HFFc6 (cell line): ENCODE results near the gene NADK2. TPM values are rescaled to one million over a fixed set of nuclear protein-coding genes. Genes with fewer than 3 reads are reported as not detected.

ENCODE experiments used
- DNase-seq: peaks from one replicate; pipeline ENCODE4 v3.0.0-alpha.2; 2018
- H3K27ac Mint-ChIP-seq: 2 replicates; pipeline ENCODE4 v1.8.0; 2020; ENCODE audit warnings: mild to moderate bottlenecking, mixed read lengths
- H3K27me3 Mint-ChIP-seq: 2 replicates; pipeline ENCODE4 v1.8.0; 2021; ENCODE audit warnings: mild to moderate bottlenecking, moderate library complexity, mixed read lengths; ENCODE audit not compliant: insufficient read depth
- H3K36me3 Mint-ChIP-seq: 2 replicates; pipeline ENCODE4 v1.8.0; 2021; ENCODE audit warnings: low read depth, mixed read lengths
- H3K4me1 Mint-ChIP-seq: 2 replicates; pipeline ENCODE4 v1.8.0; 2020; ENCODE audit warnings: low read depth, mixed read lengths
- H3K4me3 Mint-ChIP-seq: 2 replicates; pipeline ENCODE4 v1.8.0; 2020; ENCODE audit warnings: mild to moderate bottlenecking, moderate library complexity, mixed read lengths
- H3K9me3 Mint-ChIP-seq: 2 replicates; pipeline ENCODE4 v1.8.0; 2020; ENCODE audit warnings: mild to moderate bottlenecking, mixed read lengths
- CTCF ChIP-seq: fragments of 200-600 bp; sonication (generic); IDR thresholded peaks from 2 replicates; pipeline ENCODE4 v1.5.0; 2021; ENCODE audit warnings: antibody characterized with exemption, mild to moderate bottlenecking
- total RNA-seq, 6 experiments: library from RNA; stranded (reverse); fragmentation: NEBNext Ultra II Directional; extraction: Animal tissue kit (Norgen Biotek cat#: 25700); gene quantifications; 2 replicates in 1 of 6; 3 replicates in 5 of 6; pipeline ENCODE4 v1.2.3, GENCODE V29; 2021

The NADK2 gene
- total RNA-seq, 6 experiments from 2014 or later = 14.6 to 20.1 (median 15.3) TPM

GRCh38 chr5:36244076-36244475 is 2.4 kb upstream of the NADK2 start:
- peak overlapping the region; percentile 17; the same call in 1 of the 2 replicates for H3K27ac Mint-ChIP-seq
- no peaks in the 10 kb centered on the region; the same call in 1 of the 2 replicates for H3K27me3 Mint-ChIP-seq
- no peak for TF ChIP-seq CTCF
- peak overlapping the region; percentile 0; the same call in 1 of the 2 replicates for H3K4me3 Mint-ChIP-seq
- no peaks in the 10 kb centered on the region for H3K36me3 Mint-ChIP-seq
- H3K9me3 Mint-ChIP-seq = no peaks in the 10 kb centered on the region
- no peak for DNase-seq
- H3K4me1 Mint-ChIP-seq = peaks cover 25% of the 10 kb centered on the region

GRCh38 chr5:36243653-36244052 is 1.9 kb upstream of the NADK2 start:
- no peak for DNase-seq
- Mint-ChIP-seq H3K27me3 (no peaks in the 10 kb centered on the region; the same call in 1 of the 2 replicates), H3K27ac (peak overlapping the region; percentile 17), H3K9me3 (no peaks in the 10 kb centered on the region), H3K36me3 (no peaks in the 10 kb centered on the region), H3K4me1 (peaks cover 29% of the 10 kb centered on the region), H3K4me3 (peak overlapping the region; percentile 0; the same call in 1 of the 2 replicates)
- no peak for TF ChIP-seq CTCF

GRCh38 chr5:36242534-36243485 is 1.1 kb upstream of the NADK2 start:
- Mint-ChIP-seq H3K27me3 (no peaks in the 10 kb centered on the region; the same call in 1 of the 2 replicates), H3K36me3 (no peaks in the 10 kb centered on the region), H3K9me3 (no peaks in the 10 kb centered on the region), H3K4me1 (peaks cover 38% of the 10 kb centered on the region), H3K4me3 (peak overlapping the region; percentile 87), H3K27ac (peak overlapping the region; percentile 95)
- no peak for TF ChIP-seq CTCF
- no peak for DNase-seq

- Mint-ChIP-seq H3K27me3 (no peaks in the 10 kb centered on the region; the same call in 1 of the 2 replicates), H3K4me1 (peaks cover 50% of the 10 kb centered on the region), H3K36me3 (no peaks in the 10 kb centered on the region), H3K4me3 (peak overlapping the region; percentile 90), H3K27ac (peak overlapping the region; percentile 85), H3K9me3 (no peaks in the 10 kb centered on the region)
- no peak for TF ChIP-seq CTCF
- DNase-seq = peak; percentile 55
Measured at GRCh38 chr5:36240779-36241630, 720 bp downstream of the NADK2 start.
